Measurements from ENCODE around the gene ZCCHC7.
"Not testable (repeated sequence)": the region's sequence is repeated elsewhere in the genome, so short reads cannot be mapped to it uniquely, and the experiment has no call there.

ZCCHC7 gene

GRCh38 chr9:37192803-37193202, 72.4 kb downstream of the ZCCHC7 start:
- no peak overlapping the region for H3K4me3 ChIP-seq (ENCODE audit: low read length)
- H3K9me3 ChIP-seq (ENCODE audit: insufficient read depth, low read depth, low read length), result no peaks in the 10 kb centered on the region
- H3K27ac ChIP-seq (ENCODE audit: low read depth, low read length), result no peak overlapping the region
- H3K36me3 ChIP-seq (ENCODE audit: insufficient read depth, low read length), result 0 out of 2 replicates have a peak, but pooled peaks cover 2% of the 10 kb centered on the region
- H3K27me3 ChIP-seq (ENCODE audit: insufficient read depth, low read length), result no peaks in the 10 kb centered on the region
- H3K4me1 ChIP-seq (ENCODE audit: insufficient read depth, low read length), result peaks cover 57% of the 10 kb centered on the region
- no peak overlapping the region for H3K9ac ChIP-seq (ENCODE audit: low read depth, low read length)

GRCh38 chr9:37197158-37198038, 77.0 kb downstream of the ZCCHC7 start:
- H3K9ac ChIP-seq (ENCODE audit: low read depth, low read length), result no peak overlapping the region
- no peak overlapping the region for H3K4me3 ChIP-seq (ENCODE audit: low read length)
- 73% methylated on average over 4 of the region's 4 CpGs for WGBS
- no peaks in the 10 kb centered on the region for H3K36me3 ChIP-seq (ENCODE audit: insufficient read depth, low read length)
- peaks cover 75% of the 10 kb centered on the region for H3K4me1 ChIP-seq (ENCODE audit: insufficient read depth, low read length)
- no peak overlapping the region for H3K27ac ChIP-seq (ENCODE audit: low read depth, low read length)
- no peaks in the 10 kb centered on the region for H3K27me3 ChIP-seq (ENCODE audit: insufficient read depth, low read length)
- no peaks in the 10 kb centered on the region for H3K9me3 ChIP-seq (ENCODE audit: insufficient read depth, low read depth, low read length)

- Histone ChIP-seq H3K4me1 (ENCODE audit: insufficient read depth, low read length) (peaks cover 67% of the 10 kb centered on the region), H3K27ac (ENCODE audit: low read depth, low read length) (no peak overlapping the region), H3K4me3 (ENCODE audit: low read length) (no peak overlapping the region), H3K9me3 (ENCODE audit: insufficient read depth, low read depth, low read length) (no peaks in the 10 kb centered on the region), H3K36me3 (ENCODE audit: insufficient read depth, low read length) (no peaks in the 10 kb centered on the region), H3K27me3 (ENCODE audit: insufficient read depth, low read length) (no peaks in the 10 kb centered on the region), H3K9ac (ENCODE audit: low read depth, low read length) (no peak overlapping the region)
- 89% methylated on average over 2 of the region's 2 CpGs for WGBS
Measured at GRCh38 chr9:37198039-37198729, 77.8 kb downstream of the ZCCHC7 start.

GRCh38 chr9:37198831-37199230, 78.5 kb downstream of the ZCCHC7 start:
- no peak overlapping the region for H3K27ac ChIP-seq (ENCODE audit: low read depth, low read length)
- peaks cover 61% of the 10 kb centered on the region for H3K4me1 ChIP-seq (ENCODE audit: insufficient read depth, low read length)
- no peak overlapping the region for H3K9ac ChIP-seq (ENCODE audit: low read depth, low read length)
- no peaks in the 10 kb centered on the region for H3K9me3 ChIP-seq (ENCODE audit: insufficient read depth, low read depth, low read length)
- no peak overlapping the region for H3K4me3 ChIP-seq (ENCODE audit: low read length)
- 82% methylated on average over 1 of the region's 1 CpG for WGBS
- H3K36me3 ChIP-seq (ENCODE audit: insufficient read depth, low read length), result no peaks in the 10 kb centered on the region
- no peaks in the 10 kb centered on the region for H3K27me3 ChIP-seq (ENCODE audit: insufficient read depth, low read length)

- peak overlapping the region; percentile 31 for H3K27ac ChIP-seq (ENCODE audit: low read depth, low read length)
- peaks cover 56% of the 10 kb centered on the region for H3K4me1 ChIP-seq (ENCODE audit: insufficient read depth, low read length)
- H3K27me3 ChIP-seq (ENCODE audit: insufficient read depth, low read length), result no peaks in the 10 kb centered on the region
- H3K4me3 ChIP-seq (ENCODE audit: low read length), result no peak overlapping the region
- WGBS, result 82% methylated on average over 1 of the region's 1 CpG
- no peaks in the 10 kb centered on the region for H3K9me3 ChIP-seq (ENCODE audit: insufficient read depth, low read depth, low read length)
- no peaks in the 10 kb centered on the region for H3K36me3 ChIP-seq (ENCODE audit: insufficient read depth, low read length)
- no peak overlapping the region for H3K9ac ChIP-seq (ENCODE audit: low read depth, low read length)
Measured at GRCh38 chr9:37200433-37201005, 80.1 kb downstream of the ZCCHC7 start.

- no peaks in the 10 kb centered on the region for H3K9me3 ChIP-seq (ENCODE audit: insufficient read depth, low read depth, low read length)
- peak overlapping the region; percentile 1; the same call in 1 of the 2 replicates for H3K27ac ChIP-seq (ENCODE audit: low read depth, low read length)
- peaks cover 50% of the 10 kb centered on the region for H3K4me1 ChIP-seq (ENCODE audit: insufficient read depth, low read length)
- no peak overlapping the region for H3K4me3 ChIP-seq (ENCODE audit: low read length)
- no peaks in the 10 kb centered on the region for H3K27me3 ChIP-seq (ENCODE audit: insufficient read depth, low read length)
- H3K9ac ChIP-seq (ENCODE audit: low read depth, low read length), result no peak overlapping the region
- no peaks in the 10 kb centered on the region for H3K36me3 ChIP-seq (ENCODE audit: insufficient read depth, low read length)
- WGBS, result no CpG with 5 or more reads among the region's 1 CpG
Measured at GRCh38 chr9:37201581-37201980, 81.2 kb downstream of the ZCCHC7 start.

GRCh38 chr9:37202091-37202490, 81.7 kb downstream of the ZCCHC7 start:
- H3K9ac ChIP-seq (ENCODE audit: low read depth, low read length), result no peak overlapping the region
- H3K4me1 ChIP-seq (ENCODE audit: insufficient read depth, low read length), result peaks cover 45% of the 10 kb centered on the region
- H3K36me3 ChIP-seq (ENCODE audit: insufficient read depth, low read length), result no peaks in the 10 kb centered on the region

GRCh38 chr9:37203456-37203855, 83.1 kb downstream of the ZCCHC7 start:
- WGBS, result 89% methylated on average over 4 of the region's 4 CpGs
- H3K36me3 ChIP-seq (ENCODE audit: insufficient read depth, low read length); H3K27ac ChIP-seq (ENCODE audit: low read depth, low read length); H3K9me3 ChIP-seq (ENCODE audit: insufficient read depth, low read depth, low read length); H3K27me3 ChIP-seq (ENCODE audit: insufficient read depth, low read length); H3K9ac ChIP-seq (ENCODE audit: low read depth, low read length); H3K4me3 ChIP-seq (ENCODE audit: low read length): not testable (repeated sequence)
- peaks cover 31% of the 10 kb centered on the region for H3K4me1 ChIP-seq (ENCODE audit: insufficient read depth, low read length)

More at GRCh38 chr9:37202091-37202490, 81.7 kb downstream of the ZCCHC7 start:
- no peak overlapping the region for H3K4me3 ChIP-seq (ENCODE audit: low read length)
- 0 out of 2 replicates have a peak overlapping the region, but pooled peaks have one; percentile 1 for H3K27ac ChIP-seq (ENCODE audit: low read depth, low read length)
- no peaks in the 10 kb centered on the region for H3K9me3 ChIP-seq (ENCODE audit: insufficient read depth, low read depth, low read length)
- no peaks in the 10 kb centered on the region for H3K27me3 ChIP-seq (ENCODE audit: insufficient read depth, low read length)

- Histone ChIP-seq H3K27ac (ENCODE audit: low read depth, low read length) (no peak overlapping the region), H3K36me3 (ENCODE audit: insufficient read depth, low read length) (no peaks in the 10 kb centered on the region), H3K4me3 (ENCODE audit: low read length) (no peak overlapping the region), H3K4me1 (ENCODE audit: insufficient read depth, low read length) (peaks cover 11% of the 10 kb centered on the region), H3K9ac (ENCODE audit: low read depth, low read length) (no peak overlapping the region), H3K9me3 (ENCODE audit: insufficient read depth, low read depth, low read length) (no peaks in the 10 kb centered on the region), H3K27me3 (ENCODE audit: insufficient read depth, low read length) (no peaks in the 10 kb centered on the region)
- WGBS, result 80% methylated on average over 10 of the region's 10 CpGs
Measured at GRCh38 chr9:37206121-37206620, 85.8 kb downstream of the ZCCHC7 start.

- no peak overlapping the region for H3K9ac ChIP-seq (ENCODE audit: low read depth, low read length)
- H3K27me3 ChIP-seq (ENCODE audit: insufficient read depth, low read length), result no peaks in the 10 kb centered on the region
- H3K9me3 ChIP-seq (ENCODE audit: insufficient read depth, low read depth, low read length), result no peaks in the 10 kb centered on the region
- H3K27ac ChIP-seq (ENCODE audit: low read depth, low read length), result no peak overlapping the region
- no peaks in the 10 kb centered on the region for H3K4me1 ChIP-seq (ENCODE audit: insufficient read depth, low read length)
- no peaks in the 10 kb centered on the region for H3K36me3 ChIP-seq (ENCODE audit: insufficient read depth, low read length)
- no peak overlapping the region for H3K4me3 ChIP-seq (ENCODE audit: low read length)
- WGBS, result 64% methylated on average over 2 of the region's 2 CpGs
Measured at GRCh38 chr9:37209431-37210386, 89.3 kb downstream of the ZCCHC7 start.
